H1 (cell line): ENCODE data around the gene MAP2K2.

ENCODE experiments used
- CTCF ChIP-seq, 3 experiments: IDR thresholded peaks; 1 replicate in 2 of 3; 2 replicates in 1 of 3; pipeline versions ENCODE4 v1.5.1 to v1.6.1; 2011; ENCODE audit warnings: low read length in 3 of 3, mild to moderate bottlenecking in 3 of 3, inconsistent platforms in 2 of 3, low read depth in 1 of 3, moderate library complexity in 1 of 3; ENCODE audit not compliant: insufficient read depth in 1 of 3; ENCODE audit errors: control extremely low read depth in 1 of 3
- GABPA ChIP-seq: IDR thresholded peaks from 2 replicates; pipeline ENCODE4 v1.6.1; 2011; ENCODE audit warnings: mild to moderate bottlenecking, low read length, moderate library complexity, borderline replicate concordance; ENCODE audit not compliant: insufficient read depth
- POLR2AphosphoS5 ChIP-seq: IDR thresholded peaks from 2 replicates; pipeline ENCODE4 v1.6.1; 2011; ENCODE audit warnings: low read depth, low read length
- SIX5 ChIP-seq: IDR thresholded peaks from 2 replicates; pipeline ENCODE4 v1.6.1; 2011; ENCODE audit warnings: mild to moderate bottlenecking, low read depth, low read length
- YY1 ChIP-seq: IDR thresholded peaks from 2 replicates; pipeline ENCODE4 v1.6.1; 2011; ENCODE audit warnings: low read depth, mild to moderate bottlenecking, low read length

- TF ChIP-seq GABPA = no peak
- TF ChIP-seq CTCF (IDR thresholded peaks at IDR 0.05; ENCODE audit: control extremely low read depth in 1 of 3, insufficient read depth in 1 of 3, low read depth in 1 of 3, low read length in 3 of 3) = no peak
- TF ChIP-seq YY1 = no peak
- no peak for TF ChIP-seq SIX5
- TF ChIP-seq POLR2AphosphoS5 = peak; percentile 44; the same call in 1 of the 2 replicates
Observed at GRCh38 chr19:4087787-4088679, 35.9 kb downstream of the MAP2K2 start.
